GM11168 (cell line): ENCODE results near the gene RNPEPL1.

Experiments
- in situ Hi-C: fragments of 300-500 bp; cut with MboI; formaldehyde crosslinking; loops from one replicate; pipeline ENCODE4 v1.12.0; 2022; ENCODE audit warnings: low sequenced_read_pairs; ENCODE audit not compliant: unreplicated experiment

RNPEPL1 gene

GRCh38 chr2:240564561-240565332 lies 3.5 kb upstream of the RNPEPL1 start:
- in situ Hi-C loops, result no loop called here

GRCh38 chr2:240565333-240566202 lies 2.7 kb upstream of the RNPEPL1 start:
- in situ Hi-C loops, result no loop called here

GRCh38 chr2:240566203-240567136 lies 1.8 kb upstream of the RNPEPL1 start:
- in situ Hi-C loops, result no loop called here

- in situ Hi-C loops, result no loop called here
Measured at GRCh38 chr2:240567137-240567871, 980 bp upstream of the RNPEPL1 start.

- in situ Hi-C loops, result no loop called here
Measured at GRCh38 chr2:240568678-240569522, 616 bp downstream of the RNPEPL1 start.

GRCh38 chr2:240569523-240569997 lies 1.3 kb downstream of the RNPEPL1 start:
- in situ Hi-C loops, result no loop called here

- in situ Hi-C loops, result no loop called here
Measured at GRCh38 chr2:240569998-240570530, 1.8 kb downstream of the RNPEPL1 start.

- in situ Hi-C loops, result no loop called here
Measured at GRCh38 chr2:240570531-240571313, 2.4 kb downstream of the RNPEPL1 start.

GRCh38 chr2:240571314-240571973 lies 3.2 kb downstream of the RNPEPL1 start:
- in situ Hi-C loops, result no loop called here

- in situ Hi-C loops, result no loop called here
Measured at GRCh38 chr2:240572141-240573031, 4.1 kb downstream of the RNPEPL1 start.

- in situ Hi-C loops, result no loop called here
Measured at GRCh38 chr2:240573071-240573515, 4.8 kb downstream of the RNPEPL1 start.

GRCh38 chr2:240573516-240574385 lies 5.5 kb downstream of the RNPEPL1 start:
- in situ Hi-C loops, result no loop called here

GRCh38 chr2:240574386-240575100 lies 6.3 kb downstream of the RNPEPL1 start:
- in situ Hi-C loops, result no loop called here
